ENCODE data around the gene CABLES1.

DNA sequence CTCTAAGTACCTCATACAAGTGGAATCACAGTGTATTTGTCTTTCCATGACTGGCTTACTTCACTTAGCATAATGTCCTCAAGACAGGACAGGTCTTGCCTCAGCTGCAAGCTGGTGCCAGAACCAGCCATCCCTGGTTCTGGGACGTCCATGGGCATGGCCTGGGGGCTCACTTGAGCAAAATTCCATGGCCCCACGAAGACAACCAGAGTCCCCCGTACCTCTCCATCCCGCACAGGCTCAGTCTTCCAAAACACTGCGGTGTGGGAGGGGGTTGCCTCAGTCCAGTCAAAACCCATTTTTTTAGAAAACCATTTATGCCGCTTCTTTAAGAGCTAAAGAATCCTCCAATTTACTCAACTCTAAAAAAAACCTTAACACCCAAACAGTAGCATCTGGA, 21.7 kb upstream of the CABLES1 start:
- TF ChIP-seq, protein P1, sequence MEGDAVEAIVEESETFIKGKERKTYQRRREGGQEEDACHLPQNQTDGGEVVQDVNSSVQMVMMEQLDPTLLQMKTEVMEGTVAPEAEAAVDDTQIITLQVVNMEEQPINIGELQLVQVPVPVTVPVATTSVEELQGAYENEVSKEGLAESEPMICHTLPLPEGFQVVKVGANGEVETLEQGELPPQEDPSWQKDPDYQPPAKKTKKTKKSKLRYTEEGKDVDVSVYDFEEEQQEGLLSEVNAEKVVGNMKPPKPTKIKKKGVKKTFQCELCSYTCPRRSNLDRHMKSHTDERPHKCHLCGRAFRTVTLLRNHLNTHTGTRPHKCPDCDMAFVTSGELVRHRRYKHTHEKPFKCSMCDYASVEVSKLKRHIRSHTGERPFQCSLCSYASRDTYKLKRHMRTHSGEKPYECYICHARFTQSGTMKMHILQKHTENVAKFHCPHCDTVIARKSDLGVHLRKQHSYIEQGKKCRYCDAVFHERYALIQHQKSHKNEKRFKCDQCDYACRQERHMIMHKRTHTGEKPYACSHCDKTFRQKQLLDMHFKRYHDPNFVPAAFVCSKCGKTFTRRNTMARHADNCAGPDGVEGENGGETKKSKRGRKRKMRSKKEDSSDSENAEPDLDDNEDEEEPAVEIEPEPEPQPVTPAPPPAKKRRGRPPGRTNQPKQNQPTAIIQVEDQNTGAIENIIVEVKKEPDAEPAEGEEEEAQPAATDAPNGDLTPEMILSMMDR (IDR thresholded peaks at IDR 0.05) = no peak
- no peak for TF ChIP-seq POLR2A (IDR thresholded peaks at IDR 0.05)
